ENCODE results near the gene DDX3X. TPM values are rescaled to one million over a fixed set of nuclear protein-coding genes. Genes with fewer than 3 reads are reported as not detected.

DDX3X gene
- polyA plus RNA-seq, 1 donor (not counting 4 experiments of a cell fraction or from before 2014, with no cell fraction given), result 127 TPM

DNA sequence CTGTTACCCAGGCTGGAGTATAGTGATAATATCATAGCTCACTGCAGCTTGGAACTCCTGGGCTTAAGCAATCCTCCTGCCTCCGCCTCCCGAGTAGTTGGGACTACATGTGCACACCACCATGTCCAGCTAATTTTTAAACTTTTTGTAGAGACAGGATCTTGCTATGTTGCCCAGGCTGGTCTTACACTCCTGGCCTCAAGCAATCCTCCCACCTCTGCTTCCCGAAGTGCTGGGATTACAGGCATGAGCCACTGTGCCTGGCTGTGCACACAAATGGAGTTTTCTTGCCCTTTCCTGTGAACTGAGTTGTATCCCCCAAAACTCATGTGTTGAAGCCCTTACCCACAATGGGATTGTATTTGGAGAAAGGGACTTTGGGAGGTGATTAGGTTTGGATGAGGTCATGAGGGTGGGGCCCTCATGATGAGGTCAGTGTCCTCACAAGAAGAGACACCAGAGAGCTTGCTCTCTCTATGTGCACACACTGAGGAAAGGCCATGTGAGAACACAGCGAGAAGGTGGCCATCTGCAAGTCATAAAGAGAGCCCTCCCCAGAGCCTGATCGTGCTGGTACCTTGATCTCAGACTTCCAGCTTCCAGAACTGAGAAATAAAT, 40.1 kb downstream of the DDX3X start:
- Histone ChIP-seq H3K27me3 (ENCODE audit: control insufficient read depth, extremely low read depth, insufficient read depth, low read length) (no peaks in the 10 kb centered on the region), H3K36me3 (ENCODE audit: control insufficient read depth in 2 of 2, extremely low read depth in 1 of 2, insufficient read depth in 2 of 2, low read length in 2 of 2) (no peaks in the 10 kb centered on the region), H3K4me1 (ENCODE audit: control insufficient read depth, extremely low read depth, insufficient read depth, low read length) (no peaks in the 10 kb centered on the region), H3K9me3 (ENCODE audit: control insufficient read depth, low read depth, low read length) (no peaks in the 10 kb centered on the region), H4K20me1 (ENCODE audit: control insufficient read depth, extremely low read depth, insufficient read depth, low read length) (no peaks in the 10 kb centered on the region), H3K9ac (ENCODE audit: control insufficient read depth, extremely low read depth, insufficient read depth, low read length) (no peak overlapping the region), H3K79me2 (ENCODE audit: control insufficient read depth, insufficient read depth, low read length) (no peaks in the 10 kb centered on the region), H2AFZ (ENCODE audit: control insufficient read depth, low read length) (no peak overlapping the region), H3K4me2 (ENCODE audit: control insufficient read depth, extremely low read depth, insufficient read depth, low read depth, low read length) (no peak overlapping the region), H3K4me3 (ENCODE audit: control insufficient read depth in 2 of 3, extremely low read depth in 1 of 3, insufficient read depth in 2 of 3, low read depth in 1 of 3, low read length in 3 of 3) (no peak overlapping the region), H3K27ac (ENCODE audit: control insufficient read depth, insufficient read depth, low read length) (no peak overlapping the region), H3K9me1 (ENCODE audit: control insufficient read depth, extremely low read depth, insufficient read depth, low read length) (no peaks in the 10 kb centered on the region)
- FAIRE-seq (no peak), DNase-seq (ENCODE audit: low read depth, low spot score) (no peak)
- dilution Hi-C loops (cut with MboI; ENCODE audit: extremely low pct_ligation_motif_present, low sequenced_read_pairs), result no loop called here
- TF ChIP-seq, protein P1, sequence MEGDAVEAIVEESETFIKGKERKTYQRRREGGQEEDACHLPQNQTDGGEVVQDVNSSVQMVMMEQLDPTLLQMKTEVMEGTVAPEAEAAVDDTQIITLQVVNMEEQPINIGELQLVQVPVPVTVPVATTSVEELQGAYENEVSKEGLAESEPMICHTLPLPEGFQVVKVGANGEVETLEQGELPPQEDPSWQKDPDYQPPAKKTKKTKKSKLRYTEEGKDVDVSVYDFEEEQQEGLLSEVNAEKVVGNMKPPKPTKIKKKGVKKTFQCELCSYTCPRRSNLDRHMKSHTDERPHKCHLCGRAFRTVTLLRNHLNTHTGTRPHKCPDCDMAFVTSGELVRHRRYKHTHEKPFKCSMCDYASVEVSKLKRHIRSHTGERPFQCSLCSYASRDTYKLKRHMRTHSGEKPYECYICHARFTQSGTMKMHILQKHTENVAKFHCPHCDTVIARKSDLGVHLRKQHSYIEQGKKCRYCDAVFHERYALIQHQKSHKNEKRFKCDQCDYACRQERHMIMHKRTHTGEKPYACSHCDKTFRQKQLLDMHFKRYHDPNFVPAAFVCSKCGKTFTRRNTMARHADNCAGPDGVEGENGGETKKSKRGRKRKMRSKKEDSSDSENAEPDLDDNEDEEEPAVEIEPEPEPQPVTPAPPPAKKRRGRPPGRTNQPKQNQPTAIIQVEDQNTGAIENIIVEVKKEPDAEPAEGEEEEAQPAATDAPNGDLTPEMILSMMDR (optimal IDR thresholded peaks at IDR 0.05 in 1 of 3, IDR thresholded peaks at IDR 0.05 in 1 of 3, conservative IDR thresholded peaks at IDR 0.05 in 1 of 3; ENCODE audit: extremely low read depth in 1 of 3, insufficient read depth in 2 of 3, low read length in 3 of 3), result no peak
- no peak for TF ChIP-seq EZH2 (IDR thresholded peaks at IDR 0.05; ENCODE audit: low read length)

- H3K27me3 ChIP-seq (ENCODE audit: control insufficient read depth, extremely low read depth, insufficient read depth, low read length), result no peaks in the 10 kb centered on the region
- no peak overlapping the region for H3K4me3 ChIP-seq (ENCODE audit: control insufficient read depth in 2 of 3, extremely low read depth in 1 of 3, insufficient read depth in 2 of 3, low read depth in 1 of 3, low read length in 3 of 3)
- H4K20me1 ChIP-seq (ENCODE audit: control insufficient read depth, extremely low read depth, insufficient read depth, low read length), result no peaks in the 10 kb centered on the region
- no peaks in the 10 kb centered on the region for H3K36me3 ChIP-seq (ENCODE audit: control insufficient read depth in 2 of 2, extremely low read depth in 1 of 2, insufficient read depth in 2 of 2, low read length in 2 of 2)
- no peak overlapping the region for H3K9ac ChIP-seq (ENCODE audit: control insufficient read depth, extremely low read depth, insufficient read depth, low read length)
- H3K4me2 ChIP-seq (ENCODE audit: control insufficient read depth, extremely low read depth, insufficient read depth, low read depth, low read length), result no peak overlapping the region
- no peak for TF ChIP-seq EZH2 (IDR thresholded peaks at IDR 0.05; ENCODE audit: low read length)
- TF ChIP-seq, protein P1 (optimal IDR thresholded peaks at IDR 0.05 in 1 of 3, IDR thresholded peaks at IDR 0.05 in 1 of 3, conservative IDR thresholded peaks at IDR 0.05 in 1 of 3; ENCODE audit: extremely low read depth in 1 of 3, insufficient read depth in 2 of 3, low read length in 3 of 3), result no peak
- FAIRE-seq (no peak), DNase-seq (ENCODE audit: low read depth, low spot score) (no peak)
- H3K27ac ChIP-seq (ENCODE audit: control insufficient read depth, insufficient read depth, low read length), result no peak overlapping the region
- H3K9me1 ChIP-seq (ENCODE audit: control insufficient read depth, extremely low read depth, insufficient read depth, low read length), result no peaks in the 10 kb centered on the region
- no peaks in the 10 kb centered on the region for H3K79me2 ChIP-seq (ENCODE audit: control insufficient read depth, insufficient read depth, low read length)
- dilution Hi-C loops (cut with MboI; ENCODE audit: extremely low pct_ligation_motif_present, low sequenced_read_pairs), result no loop called here
- H3K4me1 ChIP-seq (ENCODE audit: control insufficient read depth, extremely low read depth, insufficient read depth, low read length), result peaks cover 4% of the 10 kb centered on the region
- no peak overlapping the region for H2AFZ ChIP-seq (ENCODE audit: control insufficient read depth, low read length)
- no peaks in the 10 kb centered on the region for H3K9me3 ChIP-seq (ENCODE audit: control insufficient read depth, low read depth, low read length)
These were observed 43.7 kb downstream of the DDX3X start for GRCh38 chrX:41377624-41378023.

Measured in keratinocyte (primary cell).